HEK293 (cell line): Measurements from ENCODE around the gene C21orf91.

Experiments
- CTCF ChIA-PET: fragments of 350-600 bp; formaldehyde crosslinking; extraction: SDS; loops from one replicate; lab custom pipeline; 2021; ENCODE audit warnings: antibody characterized with exemption; lab: Yijun Ruan, JAX
- POLR2A ChIA-PET: fragments of 300-600 bp; formaldehyde crosslinking; extraction: SDS; loops from one replicate; lab custom pipeline; 2020; ENCODE audit warnings: antibody characterized with exemption, inconsistent platforms; lab: Yijun Ruan, JAX
- H3K27ac ChIP-seq: fragments of 200-500 bp; sonication (Bioruptor generic); 2 replicates; pipeline ENCODE4 v1.5.1; 2014; ENCODE audit warnings: low read depth, low read length, control low read depth, inconsistent platforms; ENCODE audit errors: extremely low read depth
- H3K36me3 ChIP-seq, 2 experiments: fragments of 200-500 bp in 1 of 2; sonication (Bioruptor generic) in 1 of 2; 1 replicate in 1 of 2; 2 replicates in 1 of 2; pipeline ENCODE4 v1.5.1; 2014 to 2017; ENCODE audit warnings: inconsistent platforms in 2 of 2, low read length in 2 of 2; ENCODE audit not compliant: control insufficient read depth in 2 of 2, insufficient read depth in 1 of 2
- H3K4me1 ChIP-seq: fragments of 200-500 bp; sonication (Bioruptor generic); 2 replicates; pipeline ENCODE4 v1.5.1; 2014; ENCODE audit warnings: mild to moderate bottlenecking, low read length, inconsistent platforms; ENCODE audit not compliant: control insufficient read depth, insufficient read depth
- H3K4me3 ChIP-seq: 2 replicates; pipeline ENCODE4 v1.5.1; 2011; ENCODE audit warnings: low read depth, mild to moderate bottlenecking, control low read depth, low read length, moderate library complexity
- H3K9me3 ChIP-seq: fragments of 200-500 bp; sonication (Bioruptor generic); 2 replicates; pipeline ENCODE4 v1.5.1; 2014; ENCODE audit warnings: low read depth, low read length, inconsistent platforms; ENCODE audit not compliant: control insufficient read depth, insufficient read depth
- EGR2 ChIP-seq: fragments of 450-650 bp; formaldehyde crosslinking; IDR thresholded peaks from 2 replicates; pipeline ENCODE4 v1.5.1; 2016; ENCODE audit warnings: low read depth, missing biosample characterization, missing genetic modification characterization
- FEZF1 ChIP-seq: fragments of 450-650 bp; formaldehyde crosslinking; IDR thresholded peaks from 2 replicates; pipeline ENCODE4 v1.5.1; 2016; ENCODE audit warnings: missing biosample characterization, missing genetic modification characterization
- HOXD13 ChIP-seq: sonication (generic); formaldehyde crosslinking; IDR thresholded peaks from 2 replicates; pipeline ENCODE4 v1.8.0; 2022; ENCODE audit warnings: missing genetic modification reagents, borderline replicate concordance
- PRDM1 ChIP-seq: fragments of 450-650 bp; formaldehyde crosslinking; IDR thresholded peaks from 2 replicates; pipeline ENCODE4; 2016; ENCODE audit warnings: missing biosample characterization, missing genetic modification characterization
- REPIN1 ChIP-seq: fragments of 450-650 bp; formaldehyde crosslinking; IDR thresholded peaks from 2 replicates; pipeline ENCODE4 v1.5.1; 2017; ENCODE audit warnings: missing biosample characterization, missing genetic modification characterization, low read depth
- SP3 ChIP-seq: fragments of 450-650 bp; formaldehyde crosslinking; IDR thresholded peaks from 2 replicates; pipeline ENCODE4 v1.5.1; 2016; ENCODE audit warnings: missing biosample characterization, missing genetic modification characterization
- TCF7L2 ChIP-seq: IDR thresholded peaks from 2 replicates; pipeline ENCODE4 v1.6.1; 2011; ENCODE audit warnings: low read depth, mild to moderate bottlenecking, inconsistent platforms, low read length, moderate library complexity, borderline replicate concordance
- ZEB2 ChIP-seq: fragments of 450-650 bp; formaldehyde crosslinking; IDR thresholded peaks from 2 replicates; pipeline ENCODE4 v1.5.1; 2016; ENCODE audit warnings: missing biosample characterization, missing genetic modification characterization
- ZFP69B ChIP-seq: fragments of 450-650 bp; formaldehyde crosslinking; IDR thresholded peaks from 2 replicates; pipeline ENCODE4 v1.5.1; 2016; ENCODE audit warnings: missing biosample characterization, missing genetic modification characterization
- ZNF121 ChIP-seq: fragments of 450-650 bp; formaldehyde crosslinking; IDR thresholded peaks from 2 replicates; pipeline ENCODE4 v1.5.1; 2016; ENCODE audit warnings: missing biosample characterization, missing genetic modification characterization
- ZNF140 ChIP-seq: fragments of 450-650 bp; formaldehyde crosslinking; IDR thresholded peaks from 2 replicates; pipeline ENCODE4 v1.5.1; 2016; ENCODE audit warnings: missing biosample characterization, missing genetic modification characterization
- ZNF19 ChIP-seq: fragments of 450-650 bp; formaldehyde crosslinking; IDR thresholded peaks from 2 replicates; pipeline ENCODE4; 2016; ENCODE audit warnings: missing biosample characterization, missing genetic modification characterization, low read depth
- ZNF211 ChIP-seq: fragments of 450-650 bp; formaldehyde crosslinking; IDR thresholded peaks from 2 replicates; pipeline ENCODE4 v1.5.1; 2016; ENCODE audit warnings: low read depth, missing biosample characterization, missing genetic modification characterization
- ZNF239 ChIP-seq: fragments of 450-650 bp; formaldehyde crosslinking; IDR thresholded peaks from 2 replicates; pipeline ENCODE4 v1.5.1; 2016; ENCODE audit warnings: missing biosample characterization, missing genetic modification characterization
- ZNF311 ChIP-seq: fragments of 450-650 bp; formaldehyde crosslinking; IDR thresholded peaks from 2 replicates; pipeline ENCODE4 v1.5.1; 2017; ENCODE audit warnings: missing biosample characterization, missing genetic modification characterization, borderline replicate concordance
- ZNF335 ChIP-seq: fragments of 450-650 bp; formaldehyde crosslinking; conservative IDR thresholded peaks from 2 replicates; pipeline ENCODE4 v1.5.1; 2016; ENCODE audit warnings: missing biosample characterization, missing genetic modification characterization
- ZNF350 ChIP-seq: fragments of 450-650 bp; formaldehyde crosslinking; IDR thresholded peaks from 2 replicates; pipeline ENCODE4 v1.5.0; 2017; ENCODE audit warnings: missing biosample characterization, mild to moderate bottlenecking, missing genetic modification characterization
- ZNF510 ChIP-seq: fragments of 450-650 bp; formaldehyde crosslinking; IDR thresholded peaks from 2 replicates; pipeline ENCODE4 v1.5.1; 2018; ENCODE audit warnings: mild to moderate bottlenecking, missing genetic modification characterization, missing biosample characterization; ENCODE audit not compliant: insufficient replicate concordance
- ZNF513 ChIP-seq: fragments of 450-650 bp; IDR thresholded peaks from 2 replicates; pipeline ENCODE4 v1.5.1; 2018; ENCODE audit warnings: missing biosample characterization, missing genetic modification characterization
- ZNF645 ChIP-seq: fragments of 450-650 bp; formaldehyde crosslinking; IDR thresholded peaks from 2 replicates; pipeline ENCODE4; 2016; ENCODE audit warnings: missing biosample characterization, missing genetic modification characterization
- ZNF658 ChIP-seq: fragments of 450-650 bp; formaldehyde crosslinking; IDR thresholded peaks from 2 replicates; pipeline ENCODE4; 2016; ENCODE audit warnings: missing biosample characterization, missing genetic modification characterization
- ZNF707 ChIP-seq: fragments of 450-650 bp; formaldehyde crosslinking; IDR thresholded peaks from 2 replicates; pipeline ENCODE4 v1.5.1; 2016; ENCODE audit warnings: missing biosample characterization, missing genetic modification characterization
- ZNF768 ChIP-seq: fragments of 450-650 bp; formaldehyde crosslinking; IDR thresholded peaks from 2 replicates; pipeline ENCODE4 v1.5.1; 2018; ENCODE audit warnings: missing biosample characterization, mild to moderate bottlenecking, missing genetic modification characterization

The C21orf91 gene

GRCh38 chr21:17818186-17819113, 706 bp downstream of the C21orf91 start:
- POLR2A ChIA-PET = interaction anchor here (0.6 to 2.1 kb wide), 7 partner anchors 8 to 458 kb away, joined by 3 to 10 read pairs (median 4); no protein-coding TSS in a partner anchor
- peak overlapping the region; percentile 98 for H3K27ac ChIP-seq
- TF ChIP-seq ZNF510 (tag by site-specific recombination) = no peak
- TF ChIP-seq ZNF311 (tag by site-specific recombination) = no peak
- TF ChIP-seq PRDM1 (tag by site-specific recombination) = peak; percentile 34; the same call in 1 of the 2 replicates
- TF ChIP-seq SP3 (tag by site-specific recombination) = no peak
- 0 out of 2 replicates have a peak, but pooled peaks have one; percentile 35 for TF ChIP-seq HOXD13 (CRISPR knock-in tag)
- no peak for TF ChIP-seq ZNF19 (tag by site-specific recombination)
- TF ChIP-seq ZNF335 = 0 out of 2 replicates have a peak, but pooled peaks have one; percentile 7
- no peak for TF ChIP-seq ZNF768 (tag by site-specific recombination)
- no peak for TF ChIP-seq ZNF513 (tag by site-specific recombination)
- TF ChIP-seq, all 188 proteins: peak for 3
- Histone ChIP-seq H3K4me1 (peaks cover 8% of the 10 kb centered on the region; the same call in 1 of the 2 replicates), H3K9me3 (no peaks in the 10 kb centered on the region), H3K36me3 (peaks cover 6 to 25% of the 10 kb centered on the region in 2 experiments), H3K4me3 (peak overlapping the region; percentile 98)
- CTCF ChIA-PET = interaction anchor here (0.6 to 1.2 kb wide), 9 partner anchors 12 to 222 kb away, joined by 3 to 7 read pairs (median 3); no protein-coding TSS in a partner anchor

GRCh38 chr21:17813353-17813752, 5.8 kb downstream of the C21orf91 start:
- ChIA-PET CTCF (interaction anchor here (0.6 to 1.7 kb wide), 2 partner anchors 60 to 112 kb away, joined by 3 to 5 read pairs; no protein-coding TSS in a partner anchor), POLR2A (no interaction called here)
- Histone ChIP-seq H3K4me1 (peaks cover 8% of the 10 kb centered on the region; the same call in 1 of the 2 replicates), H3K36me3 (peaks cover 26 to 73% of the 10 kb centered on the region in 2 experiments), H3K4me3 (no peak overlapping the region), H3K9me3 (no peaks in the 10 kb centered on the region), H3K27ac (no peak overlapping the region)
- TF ChIP-seq ZNF645 (no peak), ZNF350 (tag by site-specific recombination) (no peak), ZNF140 (tag by site-specific recombination) (no peak), ZEB2 (no peak), ZNF211 (no peak), ZNF239 (no peak), ZFP69B (tag by site-specific recombination) (no peak), FEZF1 (tag by site-specific recombination) (no peak), ZNF121 (tag by site-specific recombination) (no peak), ZNF707 (no peak), EGR2 (tag by site-specific recombination) (no peak), ZNF658 (tag by site-specific recombination) (no peak), TCF7L2 (no peak), REPIN1 (no peak)
